Hepatocyte (in vitro differentiated cells): ENCODE data around the gene BPIFB2. TPM values are rescaled to one million over a fixed set of nuclear protein-coding genes. Genes with fewer than 3 reads are reported as not detected.
"Not testable (repeated sequence)": the region's sequence is repeated elsewhere in the genome, so short reads cannot be mapped to it uniquely, and the experiment has no call there.

Experiments used
- DNase-seq: peaks from one replicate; pipeline ENCODE4 v3.0.0-alpha.2; 2016; ENCODE audit warnings: low spot score
- H2AFZ ChIP-seq: fragments of 200-600 bp; sonication (generic); 2 replicates; pipeline ENCODE4 v1.6.0; 2016; ENCODE audit warnings: antibody characterized with exemption, mild to moderate bottlenecking
- H3K27ac ChIP-seq: fragments of 200-600 bp; sonication (generic); 2 replicates; pipeline ENCODE4 v1.5.1; 2016; ENCODE audit warnings: mild to moderate bottlenecking
- H3K27me3 ChIP-seq: fragments of 200-600 bp; sonication (generic); 2 replicates; pipeline ENCODE4 v1.6.1; 2016
- H3K36me3 ChIP-seq: fragments of 200-600 bp; sonication (generic); replicated peaks from 2 replicates; pipeline ENCODE4 v1.5.1; 2016; ENCODE audit warnings: low read depth; ENCODE audit not compliant: insufficient read depth
- H3K4me1 ChIP-seq: fragments of 200-600 bp; sonication (generic); 2 replicates; pipeline ENCODE4 v1.5.1; 2016; ENCODE audit warnings: mild to moderate bottlenecking, moderate library complexity; ENCODE audit not compliant: insufficient read depth
- H3K4me2 ChIP-seq: fragments of 200-600 bp; sonication (generic); 2 replicates; pipeline ENCODE4 v1.6.0; 2016
- H3K4me3 ChIP-seq: fragments of 200-600 bp; sonication (generic); 2 replicates; pipeline ENCODE4 v1.5.1; 2016; ENCODE audit warnings: mild to moderate bottlenecking
- H3K79me2 ChIP-seq: fragments of 200-600 bp; sonication (generic); 2 replicates; pipeline ENCODE4 v1.6.0; 2017; ENCODE audit warnings: mild to moderate bottlenecking
- H3K9me2 ChIP-seq: fragments of 200-600 bp; sonication (generic); replicated peaks from 2 replicates; pipeline ENCODE4 v1.6.0; 2017; ENCODE audit warnings: mild to moderate bottlenecking; ENCODE audit not compliant: insufficient read depth
- H3K9me3 ChIP-seq: fragments of 200-600 bp; sonication (generic); 2 replicates; pipeline ENCODE4 v1.5.1; 2016; ENCODE audit warnings: low read depth, mild to moderate bottlenecking
- H4K20me1 ChIP-seq: fragments of 200-600 bp; sonication (generic); 2 replicates; pipeline ENCODE4 v1.6.0; 2016; ENCODE audit warnings: mild to moderate bottlenecking; ENCODE audit not compliant: insufficient read depth, poor library complexity, severe bottlenecking
- CTCF ChIP-seq: fragments of 200-600 bp; sonication (generic); IDR thresholded peaks from 2 replicates; pipeline ENCODE4 v1.5.1; 2016; ENCODE audit warnings: antibody characterized with exemption, mild to moderate bottlenecking; ENCODE audit not compliant: poor library complexity
- EZH2 ChIP-seq: fragments of 200-600 bp; sonication (generic); IDR thresholded peaks from 2 replicates; pipeline ENCODE4 v1.6.1; 2016; ENCODE audit warnings: antibody characterized with exemption, mild to moderate bottlenecking, borderline replicate concordance
- EZH2phosphoT487 ChIP-seq: fragments of 200-600 bp; sonication (generic); IDR thresholded peaks from one replicate; pipeline ENCODE4 v1.6.1; 2018; ENCODE audit warnings: antibody characterized with exemption, mild to moderate bottlenecking, low read depth, moderate library complexity; ENCODE audit not compliant: unreplicated experiment, severe bottlenecking
- WGBS: methylation state at CpG from one replicate; pipeline ENCODE4 v1.1.6; 2016; ENCODE audit warnings: low lambda C conversion rate; ENCODE audit errors: missing lambda C conversion rate; 5-methylcytosine and 5-hydroxymethylcytosine counted together
- polyA plus RNA-seq: library from polyadenylated mRNA; unstranded; fragments of >200 nt; fragmentation: Nextera tagmentation; extraction: Ambion mirVana; gene quantifications from 2 replicates; pipeline ENCODE4 v1.2.1, GENCODE V29; 2016
- total RNA-seq: library from RNA; depleted of rRNA; stranded (reverse); fragments of >200 nt; gene quantifications from 2 replicates; pipeline ENCODE4 v1.2.3, GENCODE V29; 2014

BPIFB2 gene
- total and polyA plus RNA-seq, 2 experiments from 2014 or later = 0.30 to 0.70 TPM

DNA sequence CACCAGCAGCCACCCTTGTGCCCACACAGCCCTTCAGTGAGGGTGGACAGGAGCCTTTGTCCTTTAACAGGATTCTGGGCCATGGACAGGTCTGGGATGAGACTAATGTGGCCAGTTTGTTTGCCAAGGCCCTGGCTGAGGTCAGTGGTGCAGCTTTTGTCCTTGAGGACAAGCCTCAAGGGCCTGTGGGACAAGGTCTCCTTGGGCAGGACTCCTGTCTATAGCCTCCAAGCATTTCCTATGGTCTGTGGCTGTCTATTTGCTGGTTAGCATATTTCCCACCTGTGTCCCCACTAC is 47.3 kb upstream of the BPIFB2 start:
- no peak for DNase-seq
- Histone ChIP-seq H3K27ac (no peak overlapping the region), H3K9me2 (no peaks in the 10 kb centered on the region), H3K27me3 (no peaks in the 10 kb centered on the region), H3K9me3 (peaks cover 5% of the 10 kb centered on the region), H3K36me3 (no peaks in the 10 kb centered on the region), H3K79me2 (no peaks in the 10 kb centered on the region), H3K4me3 (no peak overlapping the region), H3K4me2 (no peak overlapping the region), H4K20me1 (no peaks in the 10 kb centered on the region), H3K4me1 (no peaks in the 10 kb centered on the region), H2AFZ (no peak overlapping the region)
- no peak for TF ChIP-seq EZH2phosphoT487
- TF ChIP-seq CTCF = no peak
- no peak for TF ChIP-seq EZH2

GRCh38 chr20:32960849-32961731 is 46.4 kb upstream of the BPIFB2 start:
- H3K79me2 ChIP-seq = no peaks in the 10 kb centered on the region
- H3K36me3 ChIP-seq = no peaks in the 10 kb centered on the region
- peak; percentile 3 for DNase-seq
- no peak overlapping the region for H3K27ac ChIP-seq
- H3K27me3 ChIP-seq = no peaks in the 10 kb centered on the region
- H2AFZ ChIP-seq = no peak overlapping the region
- TF ChIP-seq CTCF (no peak), EZH2 (no peak), EZH2phosphoT487 (no peak)
- WGBS = 91% methylated on average over 28 of the region's 28 CpGs
- no peak overlapping the region for H3K4me2 ChIP-seq
- no peaks in the 10 kb centered on the region for H3K4me1 ChIP-seq
- H4K20me1 ChIP-seq = no peaks in the 10 kb centered on the region
- H3K9me2 ChIP-seq = no peaks in the 10 kb centered on the region
- peaks cover 5% of the 10 kb centered on the region for H3K9me3 ChIP-seq
- H3K4me3 ChIP-seq = no peak overlapping the region

DNA sequence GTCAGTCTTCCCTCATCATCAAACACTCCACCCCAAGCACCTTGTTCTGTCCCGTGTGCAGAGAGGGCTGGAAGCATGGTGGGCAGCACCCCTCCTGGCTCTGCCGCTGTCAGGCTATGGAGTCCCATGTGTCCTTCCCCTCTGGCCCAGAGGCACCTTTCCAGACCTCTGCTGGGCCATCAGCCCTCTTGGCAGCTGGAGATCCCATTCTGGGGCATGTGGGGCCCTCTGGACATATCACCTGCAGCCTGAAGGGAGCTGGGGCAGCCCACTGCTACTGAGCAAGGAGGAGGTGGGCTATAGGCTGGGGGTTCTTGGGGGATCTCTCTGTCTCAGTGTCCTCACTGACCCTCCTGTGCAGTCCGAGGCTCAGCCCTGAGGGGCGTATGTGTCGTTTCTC is 45.5 kb upstream of the BPIFB2 start:
- no peaks in the 10 kb centered on the region for H3K79me2 ChIP-seq
- no peak overlapping the region for H2AFZ ChIP-seq
- no peak overlapping the region for H3K27ac ChIP-seq
- H3K4me1 ChIP-seq = no peaks in the 10 kb centered on the region
- WGBS = 89% methylated on average over 5 of the region's 5 CpGs
- peak; percentile 4 for DNase-seq
- H3K9me2 ChIP-seq = no peaks in the 10 kb centered on the region
- no peaks in the 10 kb centered on the region for H3K36me3 ChIP-seq
- H3K4me3 ChIP-seq = no peak overlapping the region
- H3K4me2 ChIP-seq = no peak overlapping the region
- no peaks in the 10 kb centered on the region for H4K20me1 ChIP-seq
- TF ChIP-seq CTCF = no peak
- TF ChIP-seq EZH2phosphoT487 = no peak
- TF ChIP-seq EZH2 = no peak
- H3K27me3 ChIP-seq = no peaks in the 10 kb centered on the region
- no peaks in the 10 kb centered on the region for H3K9me3 ChIP-seq

DNA sequence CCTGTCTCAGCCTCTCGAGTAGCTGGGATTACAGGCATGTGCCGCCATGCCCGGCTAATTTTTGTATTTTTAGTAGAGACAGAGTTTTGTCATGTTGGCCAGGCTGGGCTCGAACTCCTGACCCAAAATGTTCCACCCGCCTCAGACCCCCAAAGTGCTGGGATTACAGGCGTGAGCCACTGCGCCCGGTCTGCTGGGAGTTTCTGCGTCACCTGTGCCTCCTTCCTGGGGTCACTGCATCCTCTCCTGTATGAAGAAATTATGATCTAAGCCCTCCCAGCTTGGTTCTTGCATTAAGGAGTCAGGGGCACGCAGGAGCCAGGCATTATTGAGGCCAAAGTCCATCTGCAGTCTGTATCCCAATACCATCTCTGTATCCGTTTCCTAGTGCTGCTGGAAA is 44.9 kb upstream of the BPIFB2 start:
- not testable (repeated sequence) for DNase-seq, H3K4me2 ChIP-seq, H3K79me2 ChIP-seq, H3K9me3 ChIP-seq, H2AFZ ChIP-seq, H3K9me2 ChIP-seq, H4K20me1 ChIP-seq, H3K27ac ChIP-seq, H3K4me1 ChIP-seq, H3K4me3 ChIP-seq, H3K36me3 ChIP-seq, H3K27me3 ChIP-seq
- WGBS = 86% methylated on average over 11 of the region's 11 CpGs
